Stomach (tissue), 4 donors: ENCODE data around the gene ADAMTS12.

Source experiments
- CTCF ChIP-seq, 7 experiments: fragments of 450-650 bp in 4 of 7; fragments of 200-600 bp in 3 of 7; sonication (generic) in 3 of 7; IDR thresholded peaks; one replicate each; pipeline ENCODE4 v1.5.1; 2016 to 2019; ENCODE audit warnings: antibody characterized with exemption in 7 of 7, control low read depth in 2 of 7, mild to moderate bottlenecking in 1 of 7
- POLR2A ChIP-seq, 4 donors: fragments of 450-650 bp; IDR thresholded peaks; one replicate each; pipeline ENCODE4 v1.6.1; 2016; ENCODE audit warnings: antibody characterized with exemption in 4 of 4, control low read depth in 2 of 4, mild to moderate bottlenecking in 1 of 4, moderate library complexity in 1 of 4
- POLR2AphosphoS5 ChIP-seq, 3 donors: sonication (generic); formaldehyde crosslinking; IDR thresholded peaks; one replicate each; pipeline ENCODE4 v1.6.1; 2016; ENCODE audit warnings: antibody characterized with exemption in 3 of 3

DNA sequence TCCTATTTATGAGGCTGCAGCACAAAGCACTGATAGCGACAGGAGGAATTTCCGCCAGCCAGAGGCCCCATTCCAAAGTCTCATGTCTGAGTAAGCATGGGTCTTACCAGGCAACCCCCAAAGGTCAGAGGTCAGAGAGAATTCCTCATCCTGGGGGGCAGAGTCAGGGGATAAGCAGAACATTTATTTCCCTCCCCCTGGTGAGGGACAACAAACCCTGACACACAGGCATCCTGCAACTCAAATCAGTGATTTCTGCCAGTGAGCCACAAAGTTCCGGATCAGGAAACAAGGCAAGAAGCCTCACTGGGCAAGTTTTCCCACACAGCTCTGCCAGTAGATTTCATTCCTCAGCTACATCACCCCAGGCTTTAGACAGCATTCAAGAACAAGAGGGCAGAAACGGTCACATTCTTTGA, 37.0 kb downstream of the ADAMTS12 start:
- TF ChIP-seq POLR2A (IDR thresholded peaks at IDR 0.05): no peak
- TF ChIP-seq POLR2AphosphoS5 (IDR thresholded peaks at IDR 0.05): no peak
- no peak for TF ChIP-seq CTCF (IDR thresholded peaks at IDR 0.05)
